GM18858 (cell line): ENCODE results near the gene OR4D9.
"Not testable (repeated sequence)": the region's sequence is repeated elsewhere in the genome, so short reads cannot be mapped to it uniquely, and the experiment has no call there.

Experiments used
- ATAC-seq: cut with Tn5 transposase; IDR thresholded peaks from one replicate; pipeline ENCODE4 v1.9.1; 2021; ENCODE audit not compliant: unreplicated experiment

The OR4D9 gene

DNA sequence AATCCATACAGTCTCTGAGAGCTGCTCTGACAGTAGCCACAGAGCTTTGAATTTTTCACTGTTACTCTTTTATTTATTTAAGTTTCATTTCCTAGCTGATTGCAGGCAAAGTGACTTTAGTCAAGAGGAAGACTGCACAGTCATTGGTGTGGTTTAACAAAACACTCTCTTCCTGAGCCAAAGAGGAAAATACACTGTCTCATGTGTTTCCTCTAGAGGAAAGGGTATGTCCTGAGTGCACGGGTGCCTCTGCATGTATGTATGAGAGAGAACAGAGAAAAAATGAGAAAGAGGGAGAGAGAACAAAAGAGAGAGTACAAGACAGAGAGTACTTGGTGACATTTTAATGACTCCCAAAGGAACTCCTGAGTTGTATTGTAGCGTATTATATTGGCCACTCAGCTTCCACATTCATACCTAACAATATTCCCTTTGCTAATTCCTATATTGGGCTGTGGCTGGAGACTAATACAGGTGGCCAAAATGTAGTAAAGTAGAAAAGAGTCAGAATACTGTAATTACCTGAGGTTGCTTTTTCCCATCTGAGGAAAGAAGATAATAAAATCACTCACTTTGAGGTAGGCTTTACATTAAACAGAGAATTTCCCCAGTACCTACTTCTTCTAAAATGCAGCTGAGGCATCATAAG is at the start of gene OR4D9:
Gene OR4D9 (plus strand): TSS at position 599 of the 649 bp plus-strand sequence. CDS start 3,374 bp downstream, outside the sequence.
- no peak for ATAC-seq

GRCh38 chr11:59463190-59463641 is 48.1 kb upstream of the OR4D9 start:
- ATAC-seq: no peak

GRCh38 chr11:59473015-59473414 is 38.3 kb upstream of the OR4D9 start, which contains the start of gene OR4D10:
Gene OR4D10, plus strand, starts transcription at chr11:59473315. Its CDS starts 4,115 bp downstream, at chr11:59477430.
- ATAC-seq: no peak

DNA sequence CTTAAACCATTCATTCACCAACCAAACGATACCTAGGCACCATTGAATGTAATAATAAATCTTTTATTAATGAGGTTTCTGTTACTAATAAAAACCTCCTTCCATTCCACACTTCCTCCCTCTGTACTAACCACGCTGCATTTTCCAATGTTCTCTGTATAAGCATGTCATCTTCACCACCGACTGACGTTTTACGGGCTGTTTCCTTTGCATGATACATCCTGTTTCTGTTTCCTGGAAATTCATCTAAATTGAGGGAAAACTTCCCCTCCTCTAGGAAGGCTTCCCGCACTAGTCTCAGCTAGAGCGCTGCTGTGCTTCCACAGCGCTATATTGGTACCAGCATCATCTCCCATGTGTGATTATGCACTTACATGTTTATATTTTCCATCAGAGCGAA is 36.2 kb upstream of the OR4D9 start:
- no peak for ATAC-seq

DNA sequence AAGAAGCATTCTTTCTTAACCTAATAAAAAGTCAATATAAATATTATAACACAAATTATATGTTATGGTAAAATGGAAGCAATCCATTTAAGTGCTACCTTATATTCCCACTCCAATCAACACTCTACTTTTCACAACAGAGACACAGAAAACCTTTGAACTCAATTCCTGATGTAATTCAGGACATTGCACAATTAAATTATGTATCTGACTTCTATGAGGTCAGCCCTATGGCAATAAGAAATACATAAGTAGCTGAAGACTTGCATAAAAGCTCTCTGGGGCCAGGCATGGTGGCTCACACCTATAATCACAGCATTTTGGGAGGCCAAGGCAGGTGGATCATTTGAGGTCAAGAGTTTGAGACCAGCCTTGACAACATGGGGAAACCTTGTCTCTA is 31.4 kb upstream of the OR4D9 start:
- ATAC-seq: no peak

- no peak for ATAC-seq
Measured at GRCh38 chr11:59480359-59480758, 31.0 kb upstream of the OR4D9 start.

DNA sequence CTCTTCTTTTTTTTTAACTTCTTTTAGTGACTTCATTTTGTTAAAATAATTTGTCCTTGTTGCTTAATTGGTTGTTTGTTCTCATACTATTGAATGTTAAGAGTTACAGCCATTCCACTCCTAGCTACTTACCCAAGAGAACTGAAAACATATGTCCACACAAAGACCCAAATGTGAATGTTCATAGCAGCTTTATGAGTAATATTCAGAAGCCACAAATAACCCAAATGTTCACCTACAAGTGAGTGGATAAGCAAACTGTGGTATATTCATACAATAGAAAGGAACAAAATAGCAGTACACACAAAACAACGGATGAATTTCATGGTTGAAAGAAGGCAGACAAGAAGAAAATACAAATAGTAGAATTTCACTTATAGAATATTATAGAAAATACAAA is 9.4 kb upstream of the OR4D9 start:
- peak; percentile 63 for ATAC-seq

DNA sequence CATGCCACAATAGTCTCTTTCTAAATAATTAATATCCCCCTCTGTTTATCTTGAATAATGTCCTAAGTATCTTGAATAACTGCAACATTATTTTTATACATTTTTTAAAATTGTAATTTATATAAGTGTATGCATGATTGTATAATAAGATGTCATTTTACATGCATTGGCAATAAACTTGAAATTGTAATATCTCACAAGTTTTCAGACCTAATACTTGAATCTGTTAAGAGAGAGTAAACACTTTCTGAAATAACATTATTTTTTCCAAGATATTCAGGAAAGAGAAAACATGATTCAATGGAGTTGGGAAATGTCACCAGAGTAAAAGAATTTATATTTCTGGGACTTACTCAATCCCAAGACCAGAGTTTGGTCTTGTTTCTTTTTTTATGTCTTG is 8.1 kb upstream of the OR4D9 start, which contains the start of gene OR4D11:
Gene OR4D11 (plus strand): TSS at position 301 of the 400 bp plus-strand sequence. CDS start 0 bp downstream, at position 301.
- ATAC-seq: no peak

DNA sequence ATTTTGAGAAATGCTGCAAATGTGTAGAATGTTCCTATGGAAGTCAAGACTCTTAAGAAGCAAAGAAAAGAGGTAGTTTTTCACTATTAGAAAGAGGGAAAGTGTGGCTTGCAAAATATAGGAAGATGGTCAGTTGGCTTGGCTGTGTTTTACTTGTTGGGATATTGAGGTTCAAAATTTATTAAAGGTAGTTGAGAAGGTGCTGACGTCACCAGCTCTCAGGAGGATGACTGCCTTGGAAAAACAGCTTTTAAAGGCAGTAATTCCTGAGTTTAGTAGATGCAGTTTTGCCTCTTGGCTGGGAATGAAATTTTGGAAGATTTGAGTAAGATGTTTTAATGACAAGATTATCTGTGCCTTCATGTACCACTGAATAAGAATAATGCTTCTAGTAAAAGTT is 336 bp downstream of the OR4D9 start:
- no peak for ATAC-seq

- ATAC-seq: not testable (repeated sequence)
Measured at GRCh38 chr11:59520139-59520538, 8.8 kb downstream of the OR4D9 start.

- no peak for ATAC-seq
Measured at GRCh38 chr11:59520741-59521140, 9.4 kb downstream of the OR4D9 start.

- no peak for ATAC-seq
Measured at GRCh38 chr11:59523541-59523940, 12.2 kb downstream of the OR4D9 start.

DNA sequence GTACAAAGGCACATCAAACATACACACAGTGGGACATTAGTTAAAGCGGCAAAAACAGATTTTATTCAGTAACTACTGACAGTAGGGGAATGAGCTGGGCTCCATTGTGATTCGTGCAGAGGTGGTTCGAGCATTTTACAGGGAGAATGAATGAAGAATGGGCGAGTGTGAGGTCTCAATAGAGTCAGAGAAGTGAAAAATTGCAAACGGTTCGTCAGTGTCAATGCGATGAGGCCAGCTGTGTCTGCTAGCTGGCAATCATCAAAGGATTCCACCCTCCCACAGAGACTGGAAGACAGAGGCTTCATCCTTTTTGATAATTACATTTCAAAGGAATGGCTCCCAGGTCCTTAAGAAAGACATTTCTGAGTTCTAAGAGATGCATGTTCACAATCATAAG is 17.4 kb downstream of the OR4D9 start:
- no peak for ATAC-seq

- no peak for ATAC-seq
Measured at GRCh38 chr11:59532620-59533019, 21.3 kb downstream of the OR4D9 start.

GRCh38 chr11:59534676-59535075 is 23.3 kb downstream of the OR4D9 start:
- no peak for ATAC-seq

DNA sequence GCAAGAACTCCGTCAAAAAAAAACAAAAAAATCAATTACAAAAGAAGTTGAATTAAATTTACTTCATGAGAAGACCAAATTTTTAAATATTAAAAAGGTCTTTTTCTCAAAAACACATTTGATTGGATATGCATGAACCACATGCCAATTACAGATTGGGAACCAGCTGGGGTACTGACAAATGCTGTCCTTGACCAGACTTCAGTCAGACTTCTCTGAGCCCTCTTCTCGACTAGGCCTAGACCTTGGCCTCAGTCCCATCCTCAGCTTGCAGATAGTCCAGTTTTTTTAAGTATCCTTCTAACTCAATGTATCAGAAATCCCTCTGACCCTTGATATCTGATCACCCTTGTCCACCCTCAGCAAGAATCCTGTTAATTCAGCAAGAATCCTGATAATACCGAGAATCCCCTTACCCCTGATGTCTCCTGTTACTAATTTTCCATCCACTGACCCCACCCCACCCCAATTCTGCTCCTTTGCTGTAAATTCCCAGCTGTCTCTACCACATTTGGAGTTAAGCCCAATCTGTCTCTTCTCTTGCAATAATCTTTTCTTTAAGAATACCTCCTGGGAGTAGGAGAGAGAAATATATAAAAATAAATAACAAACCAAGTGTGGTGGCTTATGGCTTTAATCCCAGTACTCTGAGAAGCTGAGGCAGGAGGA is 30.9 kb downstream of the OR4D9 start:
- ATAC-seq: no peak

GRCh38 chr11:59543713-59544112 is 32.4 kb downstream of the OR4D9 start:
- not testable (repeated sequence) for ATAC-seq

DNA sequence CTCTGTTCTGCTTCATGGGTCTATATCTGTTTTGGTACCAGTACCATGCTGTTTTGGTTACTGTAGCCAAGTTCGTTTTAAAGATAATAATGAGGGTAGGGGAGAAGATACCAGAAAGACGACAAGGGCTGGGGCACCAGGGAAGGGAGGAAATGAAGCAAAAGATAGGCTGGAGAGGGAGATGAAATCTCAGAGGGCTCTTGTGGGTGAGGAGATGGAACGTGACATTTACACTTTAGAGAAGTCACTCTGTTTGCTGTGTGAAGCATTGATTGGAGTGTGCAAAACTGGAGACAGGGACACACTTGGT is 33.5 kb downstream of the OR4D9 start:
- no peak for ATAC-seq

- no peak for ATAC-seq
Measured at GRCh38 chr11:59545179-59546020, 34.1 kb downstream of the OR4D9 start.

GRCh38 chr11:59547605-59548308 is 36.4 kb downstream of the OR4D9 start:
- not testable (repeated sequence) for ATAC-seq

DNA sequence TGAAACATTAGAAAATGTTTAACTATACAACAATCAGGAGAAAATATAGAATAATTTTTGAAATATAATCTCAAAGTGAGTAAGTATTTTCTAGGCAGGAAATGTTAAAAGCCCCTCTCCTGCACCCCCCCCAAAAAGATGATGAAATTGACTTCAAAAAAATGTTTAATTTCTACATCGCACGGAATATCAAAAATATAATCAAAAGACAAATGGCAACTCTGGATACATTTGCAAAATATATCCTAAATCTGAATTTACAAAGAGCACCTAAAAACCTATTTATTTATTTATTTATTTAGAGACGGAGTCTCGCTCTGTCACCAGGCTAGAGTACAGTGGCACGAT is 36.9 kb downstream of the OR4D9 start:
- no peak for ATAC-seq
